Measurements from ENCODE around the gene IER3. TPM values are rescaled to one million over a fixed set of nuclear protein-coding genes. Genes with fewer than 3 reads are reported as not detected.

Gene IER3
- total RNA-seq, 1 donor from 2014 or later, result 354 TPM

GRCh38 chr6:30738532-30738931 lies 5.8 kb downstream of the IER3 start:
- H3K4me3 ChIP-seq (ENCODE audit: low read depth, low read length), result no peak overlapping the region
- TF ChIP-seq CTCF (conservative IDR thresholded peaks at IDR 0.05; ENCODE audit: low read depth, low read length), result no peak
- no peak for DNase-seq (ENCODE audit: low read depth)

- no peak for DNase-seq (ENCODE audit: low read depth)
- TF ChIP-seq CTCF (conservative IDR thresholded peaks at IDR 0.05; ENCODE audit: low read depth, low read length), result no peak
- no peak overlapping the region for H3K4me3 ChIP-seq (ENCODE audit: low read depth, low read length)
Measured at GRCh38 chr6:30735668-30736314, 8.6 kb downstream of the IER3 start.

- DNase-seq (ENCODE audit: low read depth), result no peak
- no peak for TF ChIP-seq CTCF (conservative IDR thresholded peaks at IDR 0.05; ENCODE audit: low read depth, low read length)
- no peak overlapping the region for H3K4me3 ChIP-seq (ENCODE audit: low read depth, low read length)
Measured at GRCh38 chr6:30732237-30732943, 12.0 kb downstream of the IER3 start.

- TF ChIP-seq CTCF (conservative IDR thresholded peaks at IDR 0.05; ENCODE audit: low read depth, low read length), result peak; percentile 78
- peak overlapping the region; percentile 27 for H3K4me3 ChIP-seq (ENCODE audit: low read depth, low read length)
- DNase-seq (ENCODE audit: low read depth), result no peak
Measured at GRCh38 chr6:30730601-30731435, 13.5 kb downstream of the IER3 start.

- no peak overlapping the region for H3K4me3 ChIP-seq (ENCODE audit: low read depth, low read length)
- no peak for DNase-seq (ENCODE audit: low read depth)
- TF ChIP-seq CTCF (conservative IDR thresholded peaks at IDR 0.05; ENCODE audit: low read depth, low read length), result no peak
Measured at GRCh38 chr6:30727920-30728553, 16.3 kb downstream of the IER3 start.

- DNase-seq (ENCODE audit: low read depth), result no peak
- TF ChIP-seq CTCF (conservative IDR thresholded peaks at IDR 0.05; ENCODE audit: low read depth, low read length), result no peak
- no peak overlapping the region for H3K4me3 ChIP-seq (ENCODE audit: low read depth, low read length)
Measured at GRCh38 chr6:30726506-30727413, 17.6 kb downstream of the IER3 start.

Data from epithelial cell of proximal tubule (primary cell).